Common myeloid progenitor, CD34-positive (primary cell): ENCODE measurements around the gene TACR2.
A peak's percentile ranks its signal among the peaks of the same experiment; 100 is the strongest.

Source experiments
- CTCF ChIA-PET: fragments of 350-600 bp; sonication (Branson Sonifier 250); formaldehyde crosslinking; loops from one replicate; lab custom pipeline; 2021; ENCODE audit warnings: antibody characterized with exemption; lab: Charles Lee
- POLR2A ChIA-PET: fragments of 350-600 bp; sonication (Branson Sonifier 250); formaldehyde crosslinking; loops from one replicate; lab custom pipeline; 2021; ENCODE audit warnings: antibody characterized with exemption; lab: Charles Lee
- DNase-seq, 3 donors: peaks; one replicate each; pipeline versions ENCODE4 v3.0.0 to v3.0.0-alpha.2; 2013
- H3K27ac ChIP-seq, 2 experiments: 1 replicate in 1 of 2; 2 replicates in 1 of 2; pipeline ENCODE4 v1.7.0; 2013; ENCODE audit warnings: inconsistent platforms in 2 of 2, low read length in 2 of 2, mild to moderate bottlenecking in 2 of 2, low read depth in 1 of 2, moderate library complexity in 1 of 2; ENCODE audit not compliant: severe bottlenecking in 2 of 2, insufficient read depth in 1 of 2, poor library complexity in 1 of 2
- H3K27me3 ChIP-seq, 5 experiments: replicated peaks in 2 of 5; 1 replicate in 3 of 5; 2 replicates in 2 of 5; pipeline versions ENCODE4 v1.6.1 to v1.7.0; 2013; ENCODE audit warnings: low read length in 4 of 5, mild to moderate bottlenecking in 2 of 5, moderate library complexity in 2 of 5, inconsistent platforms in 1 of 5; ENCODE audit not compliant: insufficient read depth in 5 of 5, control insufficient read depth in 4 of 5
- H3K36me3 ChIP-seq, 4 experiments: 1 replicate in 2 of 4; 2 replicates in 2 of 4; pipeline versions ENCODE4 v1.6.1 to v1.7.0; 2013; ENCODE audit warnings: low read length in 3 of 4, control low read depth in 1 of 4, mild to moderate bottlenecking in 1 of 4; ENCODE audit not compliant: control insufficient read depth in 4 of 4, insufficient read depth in 4 of 4
- H3K4me1 ChIP-seq, 4 experiments: 1 replicate in 3 of 4; 2 replicates in 1 of 4; pipeline versions ENCODE4 v1.6.1 to v1.7.1; 2013; ENCODE audit warnings: low read length in 3 of 4, mild to moderate bottlenecking in 3 of 4, control low read depth in 1 of 4, inconsistent platforms in 1 of 4, moderate library complexity in 1 of 4; ENCODE audit not compliant: control insufficient read depth in 4 of 4, insufficient read depth in 4 of 4; ENCODE audit errors: control extremely low read depth in 1 of 4
- H3K4me3 ChIP-seq, 7 experiments: 1 replicate in 4 of 7; 2 replicates in 3 of 7; pipeline versions ENCODE4 v1.5.1 to v1.7.0; 2013; ENCODE audit warnings: mild to moderate bottlenecking in 7 of 7, low read length in 6 of 7, moderate library complexity in 6 of 7, inconsistent platforms in 2 of 7, low read depth in 2 of 7, control low read depth in 1 of 7; ENCODE audit not compliant: insufficient read depth in 4 of 7, control insufficient read depth in 1 of 7; ENCODE audit errors: extremely low read depth in 1 of 7
- H3K9me3 ChIP-seq, 5 experiments: 1 replicate in 4 of 5; 2 replicates in 1 of 5; pipeline versions ENCODE4 v1.6.1 to v1.7.1; 2013; ENCODE audit warnings: low read length in 4 of 5, mild to moderate bottlenecking in 2 of 5, inconsistent platforms in 1 of 5, low read depth in 1 of 5, moderate library complexity in 1 of 5; ENCODE audit not compliant: control insufficient read depth in 4 of 5, insufficient read depth in 2 of 5; ENCODE audit errors: control extremely low read depth in 1 of 5
- WGBS: methylation state at CpG from one replicate; pipeline ENCODE4 v1.1.5; 2013; ENCODE audit not compliant: insufficient coverage; 5-methylcytosine and 5-hydroxymethylcytosine counted together

Gene TACR2

DNA sequence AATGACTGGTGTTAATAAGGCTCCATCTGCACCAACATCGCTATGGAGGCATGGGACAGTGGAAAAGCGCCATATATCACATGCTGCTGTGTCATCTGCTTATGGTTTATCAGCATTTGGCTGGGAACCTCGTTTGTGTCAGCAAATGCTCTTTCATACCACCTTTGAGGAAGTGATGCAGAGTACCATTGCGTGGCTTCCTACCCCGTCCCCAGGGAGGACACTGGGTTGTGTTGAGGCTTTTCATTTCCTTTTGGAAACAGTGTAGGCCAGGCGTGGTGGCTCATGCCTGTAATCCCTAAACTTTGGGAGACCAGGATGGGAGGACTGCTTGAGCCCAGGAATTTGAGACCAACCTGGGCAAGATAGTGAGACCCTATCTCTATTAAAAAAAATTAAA lies 6.8 kb downstream of the TACR2 start:
- ChIA-PET CTCF (interaction anchor here (0.7 to 2.0 kb wide), 2 partner anchors 97 to 228 kb away, joined by 4 to 14 read pairs; no protein-coding TSS in a partner anchor), POLR2A (no interaction called here)
- H3K4me1 ChIP-seq: peaks cover 0 to 20% (median 13%) of the 10 kb centered on the region in 4 experiments
- H3K27me3 ChIP-seq: no peaks in the 10 kb centered on the region
- H3K36me3 ChIP-seq: no peaks in the 10 kb centered on the region
- 51% methylated on average over 6 of the region's 6 CpGs for WGBS
- H3K9me3 ChIP-seq: no peaks in the 10 kb centered on the region
- no peak overlapping the region for H3K27ac ChIP-seq
- no peak overlapping the region for H3K4me3 ChIP-seq
- peak; percentile 35 to 72 (median 51) for DNase-seq

DNA sequence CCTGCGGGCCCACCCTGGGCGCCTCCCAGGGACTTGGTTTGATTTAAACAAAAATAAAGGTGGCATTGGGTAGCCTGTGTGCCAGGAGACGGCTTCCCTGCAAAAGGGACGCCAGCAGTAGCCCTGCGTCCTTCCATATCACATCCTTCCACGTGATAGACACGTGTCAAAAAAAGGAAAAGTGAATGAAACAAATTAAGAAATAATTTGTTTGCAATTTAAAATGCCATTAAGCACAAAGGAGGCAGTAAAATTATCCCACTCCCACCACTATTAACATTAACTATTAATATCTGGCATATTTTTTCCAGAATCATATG lies 7.6 kb downstream of the TACR2 start:
- Histone ChIP-seq H3K9me3 (no peaks in the 10 kb centered on the region), H3K36me3 (peaks cover 0 to 2% (median under 1%) of the 10 kb centered on the region in 4 experiments), H3K27ac (no peak overlapping the region), H3K27me3 (no peaks in the 10 kb centered on the region), H3K4me1 (peaks cover 0 to 20% (median 13%) of the 10 kb centered on the region in 4 experiments), H3K4me3 (peak overlapping the region in 2 of 7 experiments; percentile 51 to 62)
- no peak for DNase-seq
- 6% methylated on average over 3 of the region's 7 CpGs for WGBS
- POLR2A ChIA-PET: no interaction called here
- CTCF ChIA-PET: interaction anchor here (1.1 to 2.9 kb wide), 3 partner anchors 15 to 226 kb away, joined by 3 to 29 read pairs (median 6); no protein-coding TSS in a partner anchor

DNA sequence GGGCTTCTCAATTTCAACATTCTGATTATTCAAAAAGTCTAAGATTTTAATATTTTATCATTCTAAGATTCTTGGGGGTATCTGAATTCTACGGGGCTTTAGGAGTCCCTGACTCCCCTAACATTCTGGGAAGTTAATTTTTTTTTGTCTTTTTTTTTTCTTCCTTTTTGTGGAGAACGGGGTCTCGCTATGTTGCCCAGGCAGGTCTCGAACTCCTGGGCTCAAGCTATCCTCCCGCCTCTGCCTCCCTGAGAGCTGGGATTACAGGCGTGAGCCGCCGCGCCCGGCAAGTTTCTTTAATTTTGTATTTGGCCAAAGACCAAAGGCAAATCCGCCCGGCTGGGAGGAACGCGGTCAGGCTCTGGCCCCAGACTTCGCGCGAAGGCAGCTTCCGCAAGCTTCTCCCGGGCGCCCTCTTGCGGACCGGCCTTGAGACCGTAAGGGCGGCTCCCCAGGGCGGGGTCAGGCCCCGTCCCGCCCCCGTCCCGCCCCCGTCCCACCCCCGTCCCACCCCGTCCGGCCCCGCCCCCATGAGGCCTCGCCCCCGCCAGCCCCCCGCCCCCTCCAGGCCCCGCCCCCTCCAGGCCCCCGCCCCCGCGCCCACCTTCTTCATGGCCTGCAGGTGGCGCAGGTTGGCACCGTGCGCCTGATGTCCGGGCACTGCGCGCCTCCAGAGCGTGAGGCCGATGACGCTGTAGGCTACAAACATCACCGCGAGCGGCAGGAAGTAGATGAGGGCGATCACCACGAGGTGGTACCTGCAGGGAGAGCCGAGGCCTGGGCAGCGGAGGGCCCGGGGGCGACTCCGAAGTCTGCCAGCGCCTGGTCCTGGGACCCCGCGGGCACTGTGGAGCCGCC lies 8.2 kb downstream of the TACR2 start:
- CTCF ChIA-PET: interaction anchor here (0.5 to 4.3 kb wide), 20 partner anchors 10 to 1230 kb away, joined by 3 to 49 read pairs (median 4); no protein-coding TSS in a partner anchor
- DNase-seq: peak; percentile 91 to 95 (median 95)
- Histone ChIP-seq H3K27ac (no peak overlapping the region), H3K4me1 (peaks cover 0 to 20% (median 13%) of the 10 kb centered on the region in 4 experiments), H3K36me3 (peaks cover 0 to 4% (median 2%) of the 10 kb centered on the region in 4 experiments), H3K27me3 (no peaks in the 10 kb centered on the region), H3K9me3 (no peaks in the 10 kb centered on the region), H3K4me3 (peak overlapping the region in 4 of 7 experiments; percentile 29 to 62 (median 46))
- WGBS: 1% methylated on average over 28 of the region's 64 CpGs
- POLR2A ChIA-PET: interaction anchor here (0.5 kb wide), 1 partner anchor 169 kb away, joined by 3 read pairs; no protein-coding TSS in a partner anchor

DNA sequence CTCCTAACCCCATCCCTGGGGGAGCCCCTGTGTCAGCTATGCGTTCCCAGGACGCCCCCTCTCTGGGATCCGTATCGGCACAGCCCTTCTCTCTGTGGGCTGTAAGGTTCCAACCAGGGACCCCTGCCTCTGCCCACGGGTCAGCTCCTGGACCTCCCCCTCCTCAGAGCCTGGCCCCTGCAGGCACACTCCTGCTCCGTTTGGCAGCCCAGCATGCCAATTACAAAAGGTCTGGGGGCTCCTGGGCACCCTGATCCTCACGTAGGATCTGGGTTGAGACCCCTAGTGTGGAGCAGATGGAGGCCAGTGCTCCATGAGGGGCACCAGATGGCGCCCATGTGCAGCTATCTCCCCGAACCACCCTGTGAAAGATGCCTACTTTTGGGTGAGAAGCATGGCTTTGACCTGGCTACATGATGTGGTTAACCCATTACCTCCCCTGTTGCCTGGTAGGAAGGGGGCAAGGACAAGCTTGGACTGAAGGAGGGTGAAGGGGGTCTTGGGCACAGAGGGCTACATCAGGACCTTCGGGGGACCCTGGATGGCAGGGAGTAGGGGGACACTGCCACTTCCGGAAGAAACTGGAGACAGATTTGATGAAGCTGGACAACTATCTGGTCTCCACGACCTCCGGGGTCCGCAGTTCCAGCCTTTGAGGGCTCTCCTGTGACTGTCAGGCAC lies 9.0 kb downstream of the TACR2 start:
- no peak overlapping the region for H3K27ac ChIP-seq

DNA sequence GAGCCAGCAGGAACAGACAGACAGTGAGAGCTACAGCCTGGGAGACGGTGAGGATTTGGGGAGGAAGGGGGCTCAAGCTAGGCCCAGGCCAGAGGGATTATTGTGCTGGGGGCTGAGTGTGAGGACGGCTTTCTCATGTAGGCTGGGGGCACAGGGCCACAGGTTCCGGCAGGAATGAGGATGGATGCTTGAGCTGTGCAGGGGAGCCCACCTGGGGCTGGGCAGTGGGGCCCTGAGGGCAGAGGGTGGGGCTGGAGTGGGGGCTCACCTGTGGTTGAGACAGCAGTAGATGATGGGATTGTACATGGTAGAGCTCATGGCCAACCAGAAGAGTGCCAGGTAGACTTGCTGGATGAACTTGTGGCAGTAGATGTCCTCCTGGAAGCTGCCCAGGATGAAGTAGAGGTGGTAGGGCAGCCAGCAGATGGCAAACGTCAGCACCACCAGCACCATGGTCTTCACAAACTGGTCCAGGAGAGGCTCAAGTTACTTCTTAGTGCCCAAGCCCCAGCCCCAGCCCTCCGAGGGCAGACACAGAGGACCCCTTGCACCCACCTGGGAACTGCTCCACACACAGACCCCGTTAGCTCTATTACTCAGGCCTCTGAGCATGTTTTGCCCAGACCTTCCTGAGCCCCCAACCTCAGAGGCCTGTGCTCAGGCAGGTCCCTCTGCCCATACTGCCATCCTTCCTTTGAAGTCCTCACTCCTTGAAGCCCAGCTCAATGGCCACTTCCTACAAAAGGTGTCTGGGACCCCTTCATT lies 9.7 kb downstream of the TACR2 start:
- no peaks in the 10 kb centered on the region for H3K27me3 ChIP-seq
- H3K4me1 ChIP-seq: peaks cover 0 to 18% (median 13%) of the 10 kb centered on the region in 4 experiments
- 90% methylated on average over 5 of the region's 6 CpGs for WGBS
- H3K9me3 ChIP-seq: no peaks in the 10 kb centered on the region
- ChIA-PET CTCF (interaction anchor here (0.6 to 4.3 kb wide), 20 partner anchors 9 to 307 kb away, joined by 3 to 49 read pairs (median 4); no protein-coding TSS in a partner anchor), POLR2A (interaction anchor here (0.6 to 0.8 kb wide), 2 partner anchors 178 to 297 kb away, joined by 3 to 4 read pairs; no protein-coding TSS in a partner anchor)
- no peak overlapping the region for H3K4me3 ChIP-seq
- no peak overlapping the region for H3K27ac ChIP-seq
- DNase-seq: no peak
- peaks cover 2 to 13% (median 4%) of the 10 kb centered on the region in 4 experiments for H3K36me3 ChIP-seq

More for the DNA sequence above, 9.0 kb downstream of the TACR2 start:
- no peaks in the 10 kb centered on the region for H3K27me3 ChIP-seq
- POLR2A ChIA-PET: interaction anchor here (0.5 to 0.8 kb wide), 3 partner anchors 168 to 296 kb away, joined by 3 to 4 read pairs (median 3); no protein-coding TSS in a partner anchor
- peaks cover under 1 to 9% (median 4%) of the 10 kb centered on the region in 4 experiments for H3K36me3 ChIP-seq
- DNase-seq: peak; percentile 42 to 73 (median 70)
- CTCF ChIA-PET: interaction anchor here (0.5 to 4.3 kb wide), 31 partner anchors 10 to 1229 kb away, joined by 3 to 49 read pairs (median 4); no protein-coding TSS in a partner anchor
- peaks cover 0 to 20% (median 13%) of the 10 kb centered on the region in 4 experiments for H3K4me1 ChIP-seq
- H3K4me3 ChIP-seq: peak overlapping the region in 1 of 7 experiments; percentile 60
- H3K9me3 ChIP-seq: no peaks in the 10 kb centered on the region
- 56% methylated on average over 11 of the region's 14 CpGs for WGBS

DNA sequence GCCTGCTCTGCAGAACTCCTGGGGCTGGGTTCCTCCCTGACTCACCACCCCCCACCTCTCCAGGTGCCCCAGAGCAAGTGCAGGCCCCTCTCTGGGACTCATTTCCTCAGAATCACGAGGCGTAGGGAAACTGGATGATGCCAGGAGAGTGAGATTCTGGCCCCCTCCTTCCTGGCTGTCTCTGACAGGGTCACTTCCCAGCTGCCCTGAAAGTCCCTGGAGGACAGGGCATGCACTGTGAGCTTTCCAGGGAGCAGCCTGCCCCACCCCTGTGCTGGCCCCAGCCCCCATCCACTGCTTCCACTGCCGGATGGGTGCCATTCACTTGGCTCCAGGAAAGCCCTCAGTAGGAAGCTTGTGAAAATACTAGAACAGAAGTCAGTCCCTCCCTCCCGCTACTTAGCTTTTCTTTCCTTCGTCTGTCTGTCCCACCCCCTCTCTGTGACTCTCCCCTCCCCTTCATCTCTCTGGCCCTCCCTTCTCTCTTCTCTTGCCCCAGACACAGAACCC lies 10.4 kb downstream of the TACR2 start:
- Histone ChIP-seq H3K36me3 (peaks cover 2 to 16% (median 8%) of the 10 kb centered on the region in 4 experiments), H3K4me3 (no peak overlapping the region), H3K27me3 (no peaks in the 10 kb centered on the region), H3K9me3 (no peaks in the 10 kb centered on the region), H3K4me1 (peaks cover 0 to 18% (median 13%) of the 10 kb centered on the region in 4 experiments), H3K27ac (no peak overlapping the region)
- DNase-seq: peak in 2 of 3 donors; percentile 10
- POLR2A ChIA-PET: no interaction called here
- CTCF ChIA-PET: interaction anchor here (1.2 to 4.3 kb wide), 11 partner anchors 13 to 284 kb away, joined by 3 to 49 read pairs (median 4); no protein-coding TSS in a partner anchor
- 71% methylated on average over 4 of the region's 5 CpGs for WGBS
